Skeletal muscle satellite cell (primary cell): ENCODE data around the gene PPM1E.

Source experiments
- H3K27me3 ChIP-seq: 2 replicates; pipeline ENCODE4 v1.7.0; 2013; ENCODE audit warnings: low read length; ENCODE audit not compliant: control insufficient read depth, insufficient read depth
- H3K36me3 ChIP-seq: 2 replicates; pipeline ENCODE4 v1.7.0; 2013; ENCODE audit warnings: mild to moderate bottlenecking, control low read depth, low read length; ENCODE audit not compliant: insufficient read depth
- H3K4me1 ChIP-seq: 2 replicates; pipeline ENCODE4 v1.7.0; 2013; ENCODE audit warnings: low read length; ENCODE audit not compliant: control insufficient read depth, insufficient read depth
- H3K4me2 ChIP-seq: 2 replicates; pipeline ENCODE4 v1.7.0; 2013; ENCODE audit warnings: mild to moderate bottlenecking, low read length
- H3K4me3 ChIP-seq: 2 replicates; pipeline ENCODE4 v1.7.0; 2013; ENCODE audit warnings: low read length
- H3K9ac ChIP-seq: 2 replicates; pipeline ENCODE4 v1.7.0; 2013; ENCODE audit warnings: mild to moderate bottlenecking, low read depth, low read length, moderate library complexity
- H3K9me3 ChIP-seq: replicated peaks from 2 replicates; pipeline ENCODE4 v1.7.0; 2013; ENCODE audit warnings: mild to moderate bottlenecking, control low read depth, low read length

PPM1E gene

GRCh38 chr17:58999500-58999899, 243.8 kb downstream of the PPM1E start:
- no peaks in the 10 kb centered on the region for H3K27me3 ChIP-seq
- no peak overlapping the region for H3K4me2 ChIP-seq
- H3K9ac ChIP-seq = no peak overlapping the region
- H3K9me3 ChIP-seq = no peaks in the 10 kb centered on the region
- peaks cover 22% of the 10 kb centered on the region for H3K4me1 ChIP-seq
- H3K4me3 ChIP-seq = no peak overlapping the region
- peaks cover 23% of the 10 kb centered on the region for H3K36me3 ChIP-seq

- Histone ChIP-seq H3K4me1 (peaks cover 20% of the 10 kb centered on the region), H3K27me3 (no peaks in the 10 kb centered on the region), H3K9ac (no peak overlapping the region), H3K36me3 (peaks cover 23% of the 10 kb centered on the region), H3K4me3 (no peak overlapping the region), H3K4me2 (no peak overlapping the region), H3K9me3 (no peaks in the 10 kb centered on the region)
These were observed 244.4 kb downstream of the PPM1E start for GRCh38 chr17:59000022-59000421.

GRCh38 chr17:59001158-59001814, 245.6 kb downstream of the PPM1E start:
- Histone ChIP-seq H3K27me3 (no peaks in the 10 kb centered on the region), H3K9me3 (no peaks in the 10 kb centered on the region), H3K36me3 (peaks cover 23% of the 10 kb centered on the region), H3K4me2 (peak overlapping the region; percentile 69), H3K9ac (peak overlapping the region; percentile 28), H3K4me1 (peaks cover 15% of the 10 kb centered on the region), H3K4me3 (peak overlapping the region; percentile 46)

- H3K9ac ChIP-seq = no peak overlapping the region
- no peak overlapping the region for H3K4me3 ChIP-seq
- H3K4me1 ChIP-seq = peaks cover 15% of the 10 kb centered on the region
- peaks cover 20% of the 10 kb centered on the region for H3K36me3 ChIP-seq
- no peaks in the 10 kb centered on the region for H3K27me3 ChIP-seq
- no peaks in the 10 kb centered on the region for H3K9me3 ChIP-seq
- peak overlapping the region; percentile 69 for H3K4me2 ChIP-seq
These were observed 246.5 kb downstream of the PPM1E start for GRCh38 chr17:59002126-59002525.

GRCh38 chr17:59002848-59003247, 247.2 kb downstream of the PPM1E start:
- Histone ChIP-seq H3K36me3 (peaks cover 20% of the 10 kb centered on the region), H3K9me3 (no peaks in the 10 kb centered on the region), H3K4me1 (peaks cover 15% of the 10 kb centered on the region), H3K9ac (no peak overlapping the region), H3K4me2 (no peak overlapping the region), H3K4me3 (no peak overlapping the region), H3K27me3 (no peaks in the 10 kb centered on the region)

GRCh38 chr17:59003860-59004259, 248.2 kb downstream of the PPM1E start:
- Histone ChIP-seq H3K4me1 (peaks cover 10% of the 10 kb centered on the region), H3K9ac (no peak overlapping the region), H3K27me3 (no peaks in the 10 kb centered on the region), H3K36me3 (peaks cover 19% of the 10 kb centered on the region), H3K4me3 (no peak overlapping the region), H3K9me3 (no peaks in the 10 kb centered on the region), H3K4me2 (no peak overlapping the region)

- peaks cover 10% of the 10 kb centered on the region for H3K4me1 ChIP-seq
- no peak overlapping the region for H3K4me2 ChIP-seq
- peaks cover 15% of the 10 kb centered on the region for H3K36me3 ChIP-seq
- H3K9me3 ChIP-seq = no peaks in the 10 kb centered on the region
- H3K9ac ChIP-seq = no peak overlapping the region
- H3K4me3 ChIP-seq = no peak overlapping the region
- no peaks in the 10 kb centered on the region for H3K27me3 ChIP-seq
These were observed 248.9 kb downstream of the PPM1E start for GRCh38 chr17:59004338-59005111.

- no peak overlapping the region for H3K9ac ChIP-seq
- H3K9me3 ChIP-seq = no peaks in the 10 kb centered on the region
- H3K36me3 ChIP-seq = peaks cover 15% of the 10 kb centered on the region
- H3K27me3 ChIP-seq = no peaks in the 10 kb centered on the region
- no peak overlapping the region for H3K4me3 ChIP-seq
- H3K4me2 ChIP-seq = no peak overlapping the region
- H3K4me1 ChIP-seq = no peaks in the 10 kb centered on the region
These were observed 252.3 kb downstream of the PPM1E start for GRCh38 chr17:59007995-59008394.

- H3K27me3 ChIP-seq = no peaks in the 10 kb centered on the region
- H3K4me3 ChIP-seq = no peak overlapping the region
- no peak overlapping the region for H3K9ac ChIP-seq
- no peaks in the 10 kb centered on the region for H3K9me3 ChIP-seq
- no peaks in the 10 kb centered on the region for H3K4me1 ChIP-seq
- peaks cover 15% of the 10 kb centered on the region for H3K36me3 ChIP-seq
- no peak overlapping the region for H3K4me2 ChIP-seq
These were observed 253.1 kb downstream of the PPM1E start for GRCh38 chr17:59008737-59009136.

- Histone ChIP-seq H3K4me3 (no peak overlapping the region), H3K4me2 (no peak overlapping the region), H3K27me3 (no peaks in the 10 kb centered on the region), H3K4me1 (no peaks in the 10 kb centered on the region), H3K9ac (no peak overlapping the region), H3K36me3 (peaks cover 19% of the 10 kb centered on the region), H3K9me3 (no peaks in the 10 kb centered on the region)
These were observed 254.4 kb downstream of the PPM1E start for GRCh38 chr17:59010026-59010425.

GRCh38 chr17:59011975-59012374, 256.3 kb downstream of the PPM1E start:
- Histone ChIP-seq H3K27me3 (no peaks in the 10 kb centered on the region), H3K36me3 (peaks cover 19% of the 10 kb centered on the region), H3K4me1 (no peaks in the 10 kb centered on the region), H3K4me3 (no peak overlapping the region), H3K4me2 (no peak overlapping the region), H3K9ac (no peak overlapping the region), H3K9me3 (no peaks in the 10 kb centered on the region)

- Histone ChIP-seq H3K4me3 (no peak overlapping the region), H3K9me3 (no peaks in the 10 kb centered on the region), H3K4me2 (no peak overlapping the region), H3K9ac (no peak overlapping the region), H3K36me3 (peaks cover 3% of the 10 kb centered on the region), H3K27me3 (no peaks in the 10 kb centered on the region), H3K4me1 (no peaks in the 10 kb centered on the region)
These were observed 262.4 kb downstream of the PPM1E start for GRCh38 chr17:59018019-59018418.
